Measurements from ENCODE around the gene CD300A. TPM values are rescaled to one million over a fixed set of nuclear protein-coding genes. Genes with fewer than 3 reads are reported as not detected.

The CD300A gene
- total RNA-seq (2022) (not detected in 2 replicates), Bru-seq, nascent RNA (not detected), BruChase-seq, experiment 1, labeled RNA remaining after a 6-hour chase (percentile 13 among the genes with signal in this experiment), BruChase-seq, experiment 2, labeled RNA remaining after a 2-hour chase (percentile 5 among the genes with signal in this experiment)
- long read RNA-seq = 0 reads

GRCh38 chr17:74466111-74466827, at the start of gene CD300A:
CD300A (plus strand) TSS chr17:74466634; CDS start chr17:74466704, 70 bp downstream.
- no peaks in the 10 kb centered on the region for H3K36me3 Mint-ChIP-seq (ENCODE audit: insufficient read depth, unreplicated experiment)
- TF ChIP-seq, protein P1, sequence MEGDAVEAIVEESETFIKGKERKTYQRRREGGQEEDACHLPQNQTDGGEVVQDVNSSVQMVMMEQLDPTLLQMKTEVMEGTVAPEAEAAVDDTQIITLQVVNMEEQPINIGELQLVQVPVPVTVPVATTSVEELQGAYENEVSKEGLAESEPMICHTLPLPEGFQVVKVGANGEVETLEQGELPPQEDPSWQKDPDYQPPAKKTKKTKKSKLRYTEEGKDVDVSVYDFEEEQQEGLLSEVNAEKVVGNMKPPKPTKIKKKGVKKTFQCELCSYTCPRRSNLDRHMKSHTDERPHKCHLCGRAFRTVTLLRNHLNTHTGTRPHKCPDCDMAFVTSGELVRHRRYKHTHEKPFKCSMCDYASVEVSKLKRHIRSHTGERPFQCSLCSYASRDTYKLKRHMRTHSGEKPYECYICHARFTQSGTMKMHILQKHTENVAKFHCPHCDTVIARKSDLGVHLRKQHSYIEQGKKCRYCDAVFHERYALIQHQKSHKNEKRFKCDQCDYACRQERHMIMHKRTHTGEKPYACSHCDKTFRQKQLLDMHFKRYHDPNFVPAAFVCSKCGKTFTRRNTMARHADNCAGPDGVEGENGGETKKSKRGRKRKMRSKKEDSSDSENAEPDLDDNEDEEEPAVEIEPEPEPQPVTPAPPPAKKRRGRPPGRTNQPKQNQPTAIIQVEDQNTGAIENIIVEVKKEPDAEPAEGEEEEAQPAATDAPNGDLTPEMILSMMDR (IDR thresholded peaks at IDR 0.05; ENCODE audit: unreplicated experiment) = no peak
- CTCF ChIA-PET = interaction anchor here (0.6 kb wide), 1 partner anchor 245 kb away, joined by 3 read pairs; no protein-coding TSS in a partner anchor
- BruUV-seq (replicated peaks) = no TSS peak
- no peak for DNase-seq (ENCODE audit: unreplicated experiment)
- POLR2A ChIA-PET = no interaction called here
- no peaks in the 10 kb centered on the region for H3K4me1 Mint-ChIP-seq (ENCODE audit: insufficient read depth, unreplicated experiment)
- peaks cover 13% of the 10 kb centered on the region for H3K27me3 Mint-ChIP-seq (ENCODE audit: insufficient read depth, unreplicated experiment)
- no peaks in the 10 kb centered on the region for H3K9me3 Mint-ChIP-seq (ENCODE audit: unreplicated experiment)
- no peak within 1 kb of the TSS for H3K4me3 Mint-ChIP-seq (ENCODE audit: unreplicated experiment)
- intact Hi-C loops (cut with micrococcal nuclease) = no loop called here
- H3K27ac Mint-ChIP-seq (ENCODE audit: low read depth, unreplicated experiment) = no peak within 1 kb of the TSS

DNA sequence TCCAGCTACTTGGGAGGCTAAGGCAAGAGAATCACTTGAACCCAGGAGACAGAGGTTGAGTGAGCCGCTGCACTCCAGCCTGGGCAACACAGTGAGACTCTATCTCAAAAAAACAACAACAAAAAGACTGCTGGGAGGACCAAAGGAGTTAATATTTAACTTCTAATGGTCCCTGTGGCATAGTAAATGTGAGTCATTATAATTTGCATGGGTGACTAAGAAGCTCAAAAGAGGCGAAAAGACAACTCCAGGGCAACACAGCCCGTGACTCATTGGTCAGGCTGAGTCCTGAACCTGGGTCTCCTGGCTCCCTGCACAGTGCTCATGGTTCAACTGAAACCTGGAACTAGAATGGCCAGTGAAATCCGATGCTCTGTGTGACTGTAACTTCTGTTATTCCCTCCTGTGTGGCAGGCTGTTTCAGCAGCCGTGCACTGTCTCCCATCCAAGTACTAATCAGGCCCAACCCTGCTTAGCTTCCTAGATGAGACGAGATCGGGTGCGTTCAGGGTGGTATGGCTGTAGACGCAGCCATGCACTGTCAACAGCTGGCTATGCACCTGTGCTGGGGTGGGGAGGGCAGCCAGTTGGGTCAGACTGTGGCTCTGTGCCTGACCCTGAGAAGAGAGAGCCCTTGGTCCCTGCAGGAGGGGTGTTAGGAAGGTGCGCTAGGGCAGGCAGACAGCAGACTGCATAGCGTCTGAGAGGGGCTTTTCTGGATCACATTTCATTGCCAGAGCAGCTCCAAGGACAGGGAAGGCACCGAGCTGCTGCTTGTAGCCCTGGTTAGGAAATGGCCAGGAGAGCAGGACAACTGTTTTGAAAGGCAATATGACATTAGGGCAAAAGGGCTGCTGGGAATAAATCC, 49.0 kb upstream of the CD300A start:
- H3K27me3 Mint-ChIP-seq (ENCODE audit: insufficient read depth, unreplicated experiment) = no peaks in the 10 kb centered on the region
- ChIA-PET CTCF (interaction anchor here (0.7 to 2.3 kb wide), 4 partner anchors 8 to 49 kb away, joined by 4 to 14 read pairs (median 7); no protein-coding TSS in a partner anchor), POLR2A (interaction anchor here (0.7 to 3.8 kb wide), 14 partner anchors 8 to 212 kb away, joined by 3 to 28 read pairs (median 4); no protein-coding TSS in a partner anchor)
- intact Hi-C loops (cut with micrococcal nuclease) = loop anchor here (1.0 kb wide), 1 partner anchor 13 kb away; no protein-coding TSS in a partner anchor
- no peak overlapping the region for H3K27ac Mint-ChIP-seq (ENCODE audit: low read depth, unreplicated experiment)
- H3K4me3 Mint-ChIP-seq (ENCODE audit: unreplicated experiment) = no peak overlapping the region
- TF ChIP-seq, protein P1 (IDR thresholded peaks at IDR 0.05; ENCODE audit: unreplicated experiment) = no peak
- no peaks in the 10 kb centered on the region for H3K9me3 Mint-ChIP-seq (ENCODE audit: unreplicated experiment)
- DNase-seq (ENCODE audit: unreplicated experiment) = peak; percentile 87
- peaks cover 5% of the 10 kb centered on the region for H3K4me1 Mint-ChIP-seq (ENCODE audit: insufficient read depth, unreplicated experiment)
- no TSS peak for BruUV-seq (replicated peaks)
- no peaks in the 10 kb centered on the region for H3K36me3 Mint-ChIP-seq (ENCODE audit: insufficient read depth, unreplicated experiment)

- Mint-ChIP-seq H3K27me3 (ENCODE audit: insufficient read depth, unreplicated experiment) (no peaks in the 10 kb centered on the region), H3K9me3 (ENCODE audit: unreplicated experiment) (no peaks in the 10 kb centered on the region), H3K4me1 (ENCODE audit: insufficient read depth, unreplicated experiment) (peaks cover 5% of the 10 kb centered on the region), H3K4me3 (ENCODE audit: unreplicated experiment) (no peak overlapping the region), H3K27ac (ENCODE audit: low read depth, unreplicated experiment) (no peak overlapping the region), H3K36me3 (ENCODE audit: insufficient read depth, unreplicated experiment) (no peaks in the 10 kb centered on the region)
- ChIA-PET POLR2A (no interaction called here), CTCF (no interaction called here)
- no peak for DNase-seq (ENCODE audit: unreplicated experiment)
- TF ChIP-seq, protein P1 (IDR thresholded peaks at IDR 0.05; ENCODE audit: unreplicated experiment) = no peak
- no TSS peak for BruUV-seq (replicated peaks)
- intact Hi-C loops (cut with micrococcal nuclease) = no loop called here
Observed at GRCh38 chr17:74419928-74420411, 46.5 kb upstream of the CD300A start.
